GM21717 (cell line): ENCODE results near the gene SLC37A1.
A peak's percentile ranks its signal among the peaks of the same experiment; 100 is the strongest.

Source experiments
- ATAC-seq: cut with Tn5 transposase; IDR thresholded peaks from one replicate; pipeline ENCODE4 v1.9.1; 2021; ENCODE audit warnings: mild to moderate bottlenecking, moderate library complexity; ENCODE audit not compliant: unreplicated experiment

Gene SLC37A1

DNA sequence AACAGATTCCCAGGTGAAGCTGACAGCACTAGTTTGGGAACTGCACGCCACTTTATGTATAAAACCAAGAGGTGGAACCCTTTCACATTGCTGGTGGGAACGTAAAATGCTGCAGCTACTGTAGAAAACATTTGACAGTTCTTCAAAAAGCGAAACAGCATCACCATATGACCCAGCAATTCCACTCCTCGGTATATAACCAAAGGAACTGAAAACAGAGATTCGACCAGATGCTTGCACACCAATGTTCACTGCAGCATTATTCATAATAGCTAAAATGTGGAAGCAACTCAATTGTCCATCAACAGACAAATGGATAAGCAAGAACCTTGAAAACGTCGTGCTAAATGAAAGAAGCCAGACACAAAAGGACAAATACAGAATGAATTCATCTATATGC, 35.1 kb upstream of the SLC37A1 start:
- no peak for ATAC-seq

DNA sequence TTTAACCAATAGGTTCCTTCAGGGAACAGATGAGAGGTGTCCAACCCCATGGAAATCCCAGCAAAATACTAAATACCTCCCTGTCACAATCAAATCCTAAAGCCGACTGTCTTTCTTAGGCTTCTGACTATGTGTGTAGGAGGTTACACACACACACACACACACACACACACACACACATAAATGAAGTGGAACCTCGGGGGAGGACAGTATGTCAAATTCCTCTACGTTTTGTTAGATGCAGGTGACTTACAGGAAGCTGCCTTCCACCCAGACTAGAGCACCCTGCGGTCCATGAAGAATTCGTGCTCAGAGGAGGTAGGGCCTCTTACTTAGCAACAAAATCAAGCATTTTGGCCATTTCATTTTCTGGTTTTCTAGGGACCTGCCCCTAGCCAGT, 34.1 kb upstream of the SLC37A1 start:
- ATAC-seq = no peak

DNA sequence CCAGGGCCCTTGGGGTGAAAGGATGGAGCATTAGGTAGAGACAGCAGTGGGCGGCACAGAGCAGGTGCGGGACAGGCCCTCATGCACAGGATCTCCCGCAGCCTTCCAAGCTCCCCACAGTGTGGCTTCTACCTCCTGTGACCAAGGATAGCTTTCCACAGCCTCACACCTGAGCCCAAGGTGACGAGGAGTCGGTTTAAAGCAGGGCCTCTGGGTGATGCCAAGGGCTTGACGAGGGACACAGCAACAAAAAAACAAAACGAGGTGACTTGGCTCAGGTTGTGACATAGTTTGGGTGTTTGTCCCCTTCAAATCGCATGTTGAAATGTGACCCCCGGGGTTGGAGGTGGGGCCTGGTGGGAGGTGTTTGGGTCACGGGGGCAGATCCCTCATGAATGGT, 32.9 kb upstream of the SLC37A1 start:
- ATAC-seq = no peak

DNA sequence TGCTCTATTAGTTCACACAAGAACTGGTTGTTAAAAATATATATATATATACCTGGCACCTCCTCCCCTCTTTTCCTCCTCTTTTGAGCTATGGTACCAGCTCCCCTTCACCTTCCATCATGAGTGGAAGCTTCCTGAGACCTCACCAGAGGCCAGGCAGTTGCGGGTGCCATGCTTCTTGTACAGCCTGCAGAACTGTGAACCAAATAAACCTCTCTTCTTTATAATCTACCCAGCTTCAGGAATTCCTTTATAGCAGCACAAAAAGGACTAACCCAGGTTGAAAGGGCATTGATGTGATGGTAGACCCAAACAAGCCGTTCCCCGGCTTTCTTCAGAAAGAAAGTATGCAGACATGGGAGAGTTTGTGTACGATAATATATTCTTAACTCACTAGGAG, 32.5 kb upstream of the SLC37A1 start:
- no peak for ATAC-seq

DNA sequence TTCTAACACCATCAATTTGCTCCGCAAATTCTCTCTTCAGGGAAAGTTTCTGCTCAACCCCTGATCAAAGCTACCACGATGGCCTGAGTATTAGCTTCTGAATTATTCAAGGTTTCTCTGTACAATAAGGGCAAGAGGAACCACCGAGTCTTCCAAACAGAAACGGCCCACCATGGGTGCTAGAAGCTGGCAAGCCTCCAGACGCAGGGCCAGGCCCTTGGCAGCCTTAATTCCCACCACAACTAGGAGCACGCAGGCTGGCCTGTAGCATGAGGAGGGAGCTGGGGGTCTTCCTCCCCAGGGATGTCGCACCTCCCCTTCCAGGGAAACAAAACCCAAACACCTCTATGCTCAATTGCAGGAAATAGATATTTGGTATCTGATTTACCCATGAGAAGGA, 28.7 kb upstream of the SLC37A1 start:
- ATAC-seq = no peak

DNA sequence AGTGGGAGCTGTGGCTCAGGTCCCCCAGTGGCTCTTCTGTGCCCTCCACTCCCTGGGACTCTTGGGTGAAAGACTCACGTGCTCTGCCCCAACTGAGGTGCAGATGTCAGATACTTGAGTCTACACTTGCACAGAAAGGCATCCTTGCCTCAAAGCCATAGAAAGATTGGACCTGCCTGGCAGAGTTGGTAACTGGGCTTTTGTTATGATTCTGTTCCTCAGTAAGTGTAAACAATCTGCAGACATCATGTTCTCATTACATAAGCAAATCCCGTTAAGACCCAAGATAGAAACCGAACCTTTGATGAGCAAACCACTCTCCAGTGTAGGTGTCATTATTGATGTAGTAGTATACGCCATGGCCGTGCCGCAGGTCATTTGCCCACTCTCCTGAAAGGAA, 27.6 kb upstream of the SLC37A1 start:
- ATAC-seq = no peak

DNA sequence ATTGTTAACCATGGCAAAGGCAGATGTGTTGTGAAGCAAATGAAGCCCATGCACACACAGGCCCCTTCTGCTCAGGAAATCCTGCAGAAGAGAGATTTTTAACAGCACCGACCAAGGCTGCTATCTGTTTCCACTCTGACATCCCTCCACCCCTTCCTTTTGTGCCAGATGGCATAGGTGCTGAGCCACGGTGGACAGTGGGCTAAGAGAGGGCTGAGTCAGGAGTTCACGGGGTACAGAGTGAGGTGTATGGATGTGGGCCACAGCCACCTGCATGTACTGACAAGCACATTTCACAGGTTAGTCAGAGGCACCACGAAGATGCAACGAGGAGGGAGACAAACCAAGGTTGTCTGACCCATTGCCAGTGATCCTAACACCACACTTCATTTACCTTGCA, 27.1 kb upstream of the SLC37A1 start:
- ATAC-seq = no peak

DNA sequence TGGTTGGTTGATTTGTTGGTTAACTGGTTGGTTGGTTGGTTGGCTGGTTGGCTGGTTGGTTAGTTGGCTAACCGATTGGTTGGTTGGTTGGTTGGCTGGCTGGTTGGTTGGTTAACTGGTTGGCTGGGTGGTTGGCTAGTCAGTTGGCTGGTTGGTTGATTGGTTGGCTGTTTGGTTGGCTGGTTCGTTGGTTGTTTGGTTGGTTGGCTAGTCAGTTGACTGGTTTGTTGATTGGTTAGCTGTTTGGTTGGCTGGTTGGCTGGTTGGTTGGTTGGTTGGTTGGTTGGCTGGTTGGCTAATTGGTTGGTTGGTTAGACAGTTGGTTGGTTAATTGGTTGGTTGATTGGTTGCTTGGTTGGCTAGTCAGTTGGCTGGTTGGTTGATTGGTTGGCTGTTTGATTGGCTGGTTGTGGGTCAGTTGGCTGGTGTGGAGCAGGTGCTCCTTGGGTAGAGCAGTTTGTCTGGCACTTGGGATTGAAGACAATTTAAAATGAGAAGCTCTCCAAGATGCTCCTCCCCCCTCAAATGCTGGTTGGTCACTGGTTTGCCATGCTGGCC, 24.6 kb upstream of the SLC37A1 start:
- ATAC-seq = no peak

DNA sequence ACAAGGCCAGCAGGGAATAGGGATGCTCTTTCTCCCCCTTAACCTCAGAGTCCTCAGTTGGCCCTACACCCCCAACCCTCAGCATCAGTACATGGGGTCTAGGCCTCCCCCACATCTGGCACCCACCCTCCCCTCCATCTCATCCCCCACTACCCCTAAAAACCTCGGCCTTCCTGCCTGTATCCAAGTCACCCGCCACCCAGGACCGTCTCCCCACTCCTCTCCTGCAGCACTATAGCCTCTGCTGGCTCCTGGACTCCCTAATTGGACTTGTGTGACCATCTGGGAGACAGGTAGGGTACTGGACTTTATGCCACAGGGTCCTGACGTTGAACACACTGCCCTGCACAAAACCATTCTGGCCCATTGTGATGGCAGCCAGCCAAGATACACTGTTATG, 23.7 kb upstream of the SLC37A1 start:
- ATAC-seq = no peak

DNA sequence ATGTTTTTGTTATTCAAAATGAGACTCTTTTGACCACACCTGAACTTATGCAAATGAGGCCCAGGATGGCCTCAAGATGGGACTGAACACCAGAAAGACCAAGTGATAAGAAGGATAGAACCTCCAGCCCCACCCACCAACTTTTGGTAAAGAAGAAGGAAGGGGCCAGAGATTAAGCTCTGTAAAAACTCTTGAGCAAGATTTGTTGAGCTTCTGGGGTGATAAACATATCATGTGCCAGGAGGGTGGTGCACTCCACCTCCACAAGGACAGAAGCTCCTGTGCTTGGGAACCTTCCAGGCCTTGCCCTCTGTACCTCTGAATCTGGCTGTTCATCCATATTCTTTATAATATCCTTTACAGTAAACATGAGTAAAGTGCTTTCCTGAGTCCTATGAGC, 22.9 kb upstream of the SLC37A1 start:
- ATAC-seq = no peak

DNA sequence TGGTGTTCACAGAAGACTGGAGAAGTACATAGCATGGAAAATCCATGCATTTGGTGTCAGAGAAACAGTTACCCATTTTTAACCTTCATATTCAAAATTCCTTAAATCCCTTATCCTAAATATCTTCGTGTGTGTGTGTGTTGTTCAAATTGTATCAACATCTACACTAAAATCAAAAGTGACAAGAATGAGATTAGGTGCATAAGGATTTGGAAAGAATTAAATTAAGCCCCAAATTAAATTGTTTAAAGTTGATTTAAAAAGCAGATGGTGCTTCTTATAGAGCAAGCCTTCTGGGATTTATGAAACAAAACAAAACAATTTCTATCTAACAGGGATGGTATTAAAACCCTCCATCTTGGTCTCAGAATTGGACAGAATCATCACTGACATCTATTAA, 22.3 kb upstream of the SLC37A1 start:
- no peak for ATAC-seq

DNA sequence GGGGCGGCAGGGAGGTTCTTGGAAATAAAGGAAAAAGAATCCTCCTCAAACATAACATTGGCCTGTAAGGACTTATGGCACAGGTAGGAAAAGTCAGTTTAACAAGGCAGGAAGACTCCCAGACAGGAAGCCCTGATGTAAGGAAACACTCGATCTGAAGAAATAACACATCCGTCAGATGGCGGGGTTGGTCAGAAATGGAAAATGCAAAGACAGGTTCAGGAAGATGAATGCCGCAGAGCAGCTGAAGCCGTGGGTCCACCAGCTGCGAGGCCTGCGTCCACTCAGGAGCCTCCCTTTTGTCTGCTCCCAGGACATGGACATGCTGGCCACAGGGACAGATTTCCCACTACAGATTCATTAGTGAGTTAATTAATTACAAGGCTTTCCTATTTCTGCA, 21.5 kb upstream of the SLC37A1 start:
- ATAC-seq = no peak

DNA sequence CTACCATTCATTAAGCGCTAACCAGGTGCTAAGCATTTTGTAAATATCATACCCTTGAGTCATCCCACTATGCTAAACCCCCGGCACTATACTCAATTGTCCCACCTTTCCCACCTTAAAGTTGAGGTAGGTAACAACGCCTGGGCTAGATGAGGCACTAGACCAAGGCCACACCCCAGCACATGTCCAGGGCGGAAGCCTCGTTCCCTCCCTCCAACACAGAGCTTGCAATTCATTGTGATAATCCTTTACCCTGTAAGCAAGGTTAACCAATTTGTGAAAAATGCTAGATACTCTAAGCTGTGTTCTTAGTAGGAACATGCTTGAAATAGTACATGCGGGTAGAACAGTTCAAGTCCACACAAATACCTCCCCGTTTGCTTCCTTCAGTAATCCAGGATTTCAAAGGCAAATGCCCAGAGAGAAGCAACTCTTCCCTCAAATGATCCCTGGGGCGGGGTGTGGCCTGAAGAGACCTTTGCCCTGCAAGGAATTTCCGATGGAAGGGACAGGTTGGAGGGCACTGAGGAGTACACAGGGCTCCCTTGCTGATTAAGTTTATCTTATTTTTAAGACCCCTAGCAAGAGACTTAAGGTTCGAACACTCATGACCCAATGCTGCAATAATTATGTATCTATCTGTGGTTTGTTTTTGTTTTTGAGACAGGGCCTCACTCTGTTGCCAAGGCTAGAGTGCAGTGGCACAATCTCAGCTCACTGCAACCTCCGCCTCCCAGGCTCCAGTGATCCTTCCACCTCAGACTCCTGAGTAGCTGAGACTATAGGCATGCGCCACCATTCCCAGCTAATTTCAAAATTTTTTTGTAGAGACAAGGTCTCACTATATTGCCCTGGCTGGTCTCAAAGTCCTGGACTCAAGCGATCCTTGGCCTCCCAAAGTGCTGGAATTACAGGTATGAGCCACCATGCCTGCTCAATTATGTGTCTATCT, 20.3 kb upstream of the SLC37A1 start:
- no peak for ATAC-seq

DNA sequence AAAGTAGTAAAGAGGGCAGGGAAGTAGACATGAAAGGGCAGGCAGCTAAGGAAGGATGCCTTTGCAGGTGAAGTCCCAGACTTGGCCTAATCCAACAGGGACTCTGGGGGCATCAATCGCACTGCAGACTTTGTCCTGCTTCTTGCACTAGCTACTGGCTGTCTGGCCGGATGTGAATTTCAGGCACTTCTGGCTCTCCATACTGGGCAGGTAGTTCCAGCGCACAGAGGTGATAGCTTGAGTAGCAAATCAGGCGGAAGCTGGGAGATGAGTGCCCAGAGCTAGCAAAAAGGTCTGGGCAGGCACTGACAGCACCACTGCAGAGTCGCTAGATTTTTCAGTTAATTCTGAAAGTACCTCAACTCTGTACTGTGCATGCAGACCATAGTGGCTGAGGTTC, 18.6 kb upstream of the SLC37A1 start:
- no peak for ATAC-seq

DNA sequence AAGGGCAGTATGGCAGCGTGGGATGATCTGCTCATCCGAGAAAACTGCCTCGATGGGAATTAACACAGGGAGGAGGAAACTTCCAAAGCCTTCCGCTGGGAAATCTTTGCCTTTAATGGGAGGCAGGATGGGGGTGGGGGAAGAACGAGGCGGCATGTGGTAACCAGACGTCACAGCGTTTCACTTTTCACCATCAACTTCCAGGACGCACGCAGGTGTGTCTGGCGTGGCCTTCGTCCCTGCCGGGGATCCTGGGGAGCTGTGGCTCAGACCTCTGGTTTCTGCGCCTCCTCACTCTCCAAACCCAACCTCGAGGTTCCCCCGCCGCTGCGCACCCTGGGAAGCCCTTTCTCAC, 17.9 kb upstream of the SLC37A1 start:
- peak; percentile 21 for ATAC-seq

DNA sequence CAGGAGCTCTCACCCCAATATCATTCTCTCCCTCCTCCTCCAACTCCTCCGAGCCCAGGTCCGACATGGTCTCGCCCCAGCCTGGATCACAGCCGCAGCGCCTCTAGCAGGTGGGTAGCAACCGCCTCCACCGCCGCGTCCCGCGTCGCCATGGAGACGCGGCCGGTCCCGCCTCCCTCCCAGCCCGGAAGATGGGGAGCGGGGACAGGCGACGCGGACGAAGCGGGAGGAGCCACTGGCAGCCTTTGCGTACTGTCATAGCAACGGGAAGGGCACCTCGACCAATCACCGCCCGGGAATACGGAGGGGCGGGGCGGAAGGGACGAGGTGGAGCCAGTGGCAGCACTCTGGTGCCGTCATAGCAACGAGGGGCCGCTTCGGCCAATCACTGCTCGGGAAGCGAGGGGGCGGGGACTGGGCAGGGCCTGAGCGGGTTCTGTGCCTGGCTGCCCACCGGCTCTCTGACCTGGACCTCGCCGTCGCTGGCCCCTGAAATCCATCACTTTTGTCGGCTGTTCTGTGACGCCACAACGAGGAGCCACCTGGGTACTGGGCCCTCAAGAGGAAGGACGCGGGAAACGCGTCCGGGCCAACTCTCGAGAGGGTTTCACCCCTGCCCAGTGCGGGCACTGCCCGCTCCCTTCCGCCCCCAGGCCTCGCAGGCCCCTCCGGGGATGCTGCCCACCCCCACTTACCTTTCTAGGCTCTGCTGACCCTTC, 17.4 kb upstream of the SLC37A1 start, which contains the start of gene RSPH1:
Gene RSPH1 (minus strand): TSS at position 105 of the 719 bp plus-strand sequence. CDS start 38 bp downstream, at position 67.
- ATAC-seq = peak; percentile 96

DNA sequence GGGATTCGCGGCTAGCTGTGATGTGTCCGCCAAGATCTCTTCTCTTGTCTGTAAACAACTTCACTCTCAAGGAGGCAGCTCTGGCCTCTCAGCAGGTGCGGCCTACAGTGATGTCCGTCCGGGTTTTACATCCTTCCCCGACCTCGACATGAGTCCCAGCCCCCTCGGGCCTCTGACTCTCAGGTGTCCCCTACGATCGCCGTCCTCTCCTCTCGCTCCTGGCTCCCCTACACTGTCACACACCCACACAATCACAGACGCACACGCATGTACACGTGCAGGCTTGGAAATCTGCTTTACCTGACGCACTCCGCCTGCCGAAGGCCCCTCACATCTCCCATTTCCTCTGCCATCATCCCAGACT, 16.8 kb upstream of the SLC37A1 start:
- no peak for ATAC-seq

DNA sequence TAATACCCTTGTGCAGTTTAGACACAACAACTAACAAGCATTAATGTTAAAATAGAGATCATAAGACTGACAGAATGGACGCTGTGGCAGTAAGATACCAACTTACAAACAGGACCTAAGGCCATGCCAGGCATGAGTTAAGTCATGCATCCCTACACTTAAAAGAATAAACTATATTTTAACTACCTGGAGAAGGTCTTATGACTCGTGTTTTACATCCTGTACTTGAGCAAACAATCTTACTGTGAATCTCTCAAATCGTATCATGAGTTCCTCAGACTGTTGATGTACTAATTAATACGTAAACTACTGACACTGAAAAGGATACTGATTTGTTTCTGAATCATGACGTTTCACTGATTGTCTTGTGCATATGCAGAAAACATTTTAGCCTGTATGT, 15.6 kb upstream of the SLC37A1 start:
- ATAC-seq = no peak

DNA sequence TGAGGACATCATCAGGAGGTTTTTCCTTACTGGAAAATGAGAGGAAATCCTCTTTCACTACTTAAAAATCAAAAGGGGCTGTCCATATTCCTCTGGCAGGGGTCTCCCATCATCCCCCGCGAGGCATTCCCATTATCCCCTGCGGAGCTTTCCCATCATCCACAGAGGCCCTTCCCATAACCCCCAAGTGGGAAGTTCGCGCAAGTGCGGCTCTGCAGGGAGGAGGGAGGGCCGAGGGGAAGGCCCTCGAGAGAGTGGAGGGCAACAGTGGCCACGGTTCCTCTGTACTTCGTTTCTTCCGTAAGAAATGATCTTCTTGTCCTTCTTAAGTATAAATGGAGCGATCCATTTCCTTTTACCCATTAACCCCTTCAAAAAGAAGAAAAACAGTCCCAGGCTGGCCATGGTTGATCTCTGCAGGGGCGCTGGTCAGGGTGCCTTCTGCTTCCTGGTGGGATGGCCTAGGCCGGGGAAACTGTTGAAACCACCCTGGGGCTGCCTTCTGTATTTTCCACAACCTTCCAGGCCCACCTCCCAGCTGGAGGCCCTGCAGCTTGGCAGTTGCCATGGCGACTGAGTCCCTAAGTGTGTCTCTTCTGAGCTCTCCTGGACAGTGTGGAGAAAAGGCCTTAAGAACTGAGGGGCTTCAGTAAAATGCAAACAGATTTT, 14.1 kb upstream of the SLC37A1 start:
- no peak for ATAC-seq

DNA sequence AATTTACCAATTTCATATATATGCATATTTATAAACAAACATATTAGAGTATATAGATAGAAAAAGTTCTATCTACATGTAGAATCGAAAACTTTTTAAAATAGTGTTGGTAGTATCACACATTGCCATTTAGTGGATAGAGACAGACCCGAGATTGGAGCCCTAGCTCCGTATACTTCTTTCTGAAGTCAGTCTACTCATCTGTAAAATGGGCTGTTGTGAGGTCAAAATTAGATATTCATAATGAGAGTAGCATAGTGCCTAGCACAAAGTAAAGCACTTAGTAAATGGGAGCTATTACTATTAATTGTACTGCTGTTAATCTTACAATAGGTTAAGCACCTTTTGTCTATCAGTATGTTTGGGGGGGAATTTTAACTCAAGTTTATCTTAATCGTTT, 13.4 kb upstream of the SLC37A1 start:
- no peak for ATAC-seq

DNA sequence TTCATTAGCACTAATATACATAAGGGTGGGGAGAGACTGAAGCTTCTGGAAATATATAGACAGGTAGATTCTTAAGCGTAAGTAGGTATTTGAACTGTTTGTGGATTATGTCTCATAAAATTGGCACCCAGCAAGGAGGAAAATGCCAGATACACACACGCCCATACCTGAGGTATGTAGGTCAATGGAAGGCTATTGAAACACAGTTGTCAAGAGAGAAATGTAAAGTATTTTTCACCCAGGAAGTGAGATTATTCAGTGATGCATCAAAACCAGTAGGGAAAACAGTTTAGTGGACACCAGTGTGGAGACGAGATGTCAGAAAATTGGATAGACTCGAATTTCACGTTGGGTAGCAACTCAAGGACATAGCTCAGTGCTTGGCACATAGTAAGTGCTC, 12.9 kb upstream of the SLC37A1 start:
- no peak for ATAC-seq
